HL-60/S4 treated with phorbol 12-myristate 13-acetate at 8.2 ng/mL for 4 days and 3 days (cell line): ENCODE data around the gene PRKCD.

ENCODE experiments used
- in situ Hi-C: fragments of 300-500 bp; cut with MboI; formaldehyde crosslinking; loops from 2 replicates; pipeline ENCODE4 v1.15.0; 2022; ENCODE audit warnings: low sequenced_read_pairs

The PRKCD gene

DNA sequence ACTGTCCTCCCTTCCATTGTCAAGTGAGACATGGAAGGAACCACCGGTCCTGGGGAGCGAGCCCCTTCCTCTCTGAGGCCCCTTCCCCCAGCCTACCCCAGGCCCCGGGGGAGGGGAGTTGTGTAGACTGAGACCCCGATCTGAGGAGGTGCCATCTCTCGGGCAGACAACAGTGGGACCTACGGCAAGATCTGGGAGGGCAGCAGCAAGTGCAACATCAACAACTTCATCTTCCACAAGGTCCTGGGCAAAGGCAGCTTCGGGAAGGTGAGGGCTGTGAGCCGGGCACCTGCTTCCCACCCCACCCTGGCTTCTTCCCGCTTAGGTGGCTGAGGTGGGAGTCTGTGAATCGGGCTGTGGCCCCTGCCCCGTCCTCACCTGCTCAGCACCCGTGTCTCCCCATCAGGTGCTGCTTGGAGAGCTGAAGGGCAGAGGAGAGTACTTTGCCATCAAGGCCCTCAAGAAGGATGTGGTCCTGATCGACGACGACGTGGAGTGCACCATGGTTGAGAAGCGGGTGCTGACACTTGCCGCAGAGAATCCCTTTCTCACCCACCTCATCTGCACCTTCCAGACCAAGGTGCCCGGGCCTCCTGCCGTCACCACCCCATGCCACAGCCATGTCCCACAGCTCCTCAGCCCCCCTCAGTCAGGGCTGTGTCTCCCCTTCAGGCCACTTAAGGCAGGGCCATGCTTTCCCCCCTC is 24.9 kb downstream of the PRKCD start:
- in situ Hi-C loops, result no loop called here

DNA sequence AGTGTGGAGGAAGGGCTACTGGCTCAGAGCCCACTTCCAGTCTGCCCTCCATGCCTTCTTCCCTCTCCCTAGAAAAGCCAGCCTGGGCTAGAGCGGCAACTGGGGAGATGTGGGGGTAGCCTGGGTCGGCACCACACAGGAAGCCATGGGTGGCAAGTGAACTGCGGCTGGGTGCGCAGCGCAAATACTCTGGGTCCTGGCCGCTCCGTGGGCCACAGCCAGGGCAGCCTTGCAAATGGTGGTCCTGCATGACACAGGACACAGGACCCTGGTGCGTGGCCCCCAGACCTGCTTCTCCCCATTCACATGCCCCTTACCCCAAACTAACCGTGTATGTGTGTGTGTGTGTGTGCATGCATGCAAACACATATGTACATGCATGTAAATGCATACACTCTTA is 25.7 kb downstream of the PRKCD start:
- in situ Hi-C loops, result no loop called here

- in situ Hi-C loops, result no loop called here
Observed at GRCh38 chr3:53187430-53187829, 26.4 kb downstream of the PRKCD start.

DNA sequence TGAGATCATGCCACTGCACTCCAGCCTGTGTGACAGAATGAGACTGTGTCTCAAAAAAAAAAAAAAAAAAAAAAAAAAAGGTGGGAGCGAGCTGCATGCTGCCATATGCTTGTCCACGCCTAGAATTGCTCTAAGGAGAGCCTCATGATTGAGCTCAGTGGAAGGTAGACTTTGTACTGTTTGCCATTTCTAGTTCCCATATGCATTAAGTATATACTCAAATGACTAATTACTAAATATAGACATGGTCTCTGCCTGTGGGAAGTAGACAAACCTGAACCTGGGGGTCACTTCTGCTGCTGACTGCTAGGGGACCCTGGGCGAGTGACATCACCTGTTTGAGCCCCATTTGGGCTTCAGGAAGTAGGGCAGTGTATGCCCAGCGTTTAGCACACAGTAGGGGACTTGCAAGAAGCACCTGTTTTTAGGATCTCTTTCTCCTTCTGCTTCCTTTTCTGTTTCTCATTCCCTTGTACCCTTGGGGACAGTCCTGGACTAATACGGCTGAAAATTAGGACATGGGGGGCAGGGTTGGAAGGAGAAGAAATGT is 27.2 kb downstream of the PRKCD start:
- in situ Hi-C loops, result no loop called here

DNA sequence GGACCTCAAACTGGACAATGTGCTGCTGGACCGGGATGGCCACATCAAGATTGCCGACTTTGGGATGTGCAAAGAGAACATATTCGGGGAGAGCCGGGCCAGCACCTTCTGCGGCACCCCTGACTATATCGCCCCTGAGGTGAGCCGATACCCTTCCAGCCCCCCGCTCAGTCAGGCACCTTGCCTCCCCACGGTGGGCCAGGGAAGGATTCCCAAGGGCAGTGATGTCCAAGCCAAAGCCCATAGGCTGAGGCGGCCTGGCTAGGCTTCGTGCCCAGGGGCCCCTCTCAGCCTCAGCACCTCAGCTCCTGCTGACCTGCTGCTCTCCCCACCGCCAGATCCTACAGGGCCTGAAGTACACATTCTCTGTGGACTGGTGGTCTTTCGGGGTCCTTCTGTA is 27.7 kb downstream of the PRKCD start:
- in situ Hi-C loops, result no loop called here

- in situ Hi-C loops, result no loop called here
Observed at GRCh38 chr3:53189276-53189675, 28.3 kb downstream of the PRKCD start.

- in situ Hi-C loops, result no loop called here
Observed at GRCh38 chr3:53190659-53191058, 29.6 kb downstream of the PRKCD start.

GRCh38 chr3:53191836-53192480 is 30.9 kb downstream of the PRKCD start:
- in situ Hi-C loops, result no loop called here

DNA sequence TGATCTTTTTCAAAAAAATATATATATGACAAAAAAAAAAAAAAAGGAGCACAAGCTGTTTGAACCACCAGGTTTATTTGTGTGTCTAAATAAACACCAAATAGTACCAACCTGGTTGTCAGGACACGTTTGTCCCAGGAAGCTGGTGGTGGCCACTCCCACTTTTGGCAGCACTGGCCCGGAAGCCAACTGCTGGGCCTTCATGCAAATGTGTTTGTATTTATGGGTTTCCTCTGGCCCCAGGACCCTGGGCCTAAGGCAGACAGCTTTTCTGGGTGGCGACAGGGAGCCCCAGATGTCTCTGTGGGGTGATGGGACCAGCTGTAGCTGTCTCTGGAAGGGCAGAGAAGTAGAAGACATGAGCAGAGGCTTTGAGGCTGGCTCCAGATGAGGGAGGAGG is 31.6 kb downstream of the PRKCD start:
- in situ Hi-C loops, result no loop called here

DNA sequence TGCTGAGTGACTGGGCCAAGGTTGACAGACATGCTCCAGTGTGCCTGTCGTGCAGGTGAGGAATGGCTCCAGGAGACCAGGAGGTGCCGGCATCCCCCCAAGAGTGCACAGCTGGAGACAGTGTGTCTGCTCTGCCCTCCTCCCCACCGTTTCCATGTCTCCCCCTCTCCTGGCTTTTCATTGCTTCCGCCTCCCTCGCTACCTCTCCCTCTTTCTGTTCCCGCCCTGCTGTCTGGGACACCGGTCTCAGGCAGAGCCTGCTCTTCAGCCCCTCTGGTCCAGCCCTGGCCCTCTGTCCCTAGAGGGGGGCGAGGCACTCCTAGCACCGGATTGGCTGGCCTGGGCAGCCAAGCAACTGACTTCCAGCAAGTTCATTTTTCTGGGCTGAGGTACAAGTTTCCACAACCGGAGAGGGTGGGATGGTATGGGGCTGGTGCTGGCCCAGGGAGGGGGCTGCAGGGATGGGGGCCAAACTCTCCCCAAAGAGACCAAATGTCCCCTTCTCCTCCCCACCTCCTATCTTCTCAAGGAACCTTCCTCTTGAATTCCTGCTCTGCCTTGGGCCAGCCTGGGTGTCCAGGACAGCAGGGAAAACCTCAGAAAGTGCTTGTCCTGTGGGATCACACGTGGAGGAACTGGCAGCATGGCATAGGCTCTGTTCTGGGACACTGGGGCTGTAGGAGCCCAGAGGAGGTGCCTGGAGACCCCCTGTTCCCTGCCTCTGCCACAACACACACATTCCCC is 32.6 kb downstream of the PRKCD start:
- in situ Hi-C loops, result no loop called here

DNA sequence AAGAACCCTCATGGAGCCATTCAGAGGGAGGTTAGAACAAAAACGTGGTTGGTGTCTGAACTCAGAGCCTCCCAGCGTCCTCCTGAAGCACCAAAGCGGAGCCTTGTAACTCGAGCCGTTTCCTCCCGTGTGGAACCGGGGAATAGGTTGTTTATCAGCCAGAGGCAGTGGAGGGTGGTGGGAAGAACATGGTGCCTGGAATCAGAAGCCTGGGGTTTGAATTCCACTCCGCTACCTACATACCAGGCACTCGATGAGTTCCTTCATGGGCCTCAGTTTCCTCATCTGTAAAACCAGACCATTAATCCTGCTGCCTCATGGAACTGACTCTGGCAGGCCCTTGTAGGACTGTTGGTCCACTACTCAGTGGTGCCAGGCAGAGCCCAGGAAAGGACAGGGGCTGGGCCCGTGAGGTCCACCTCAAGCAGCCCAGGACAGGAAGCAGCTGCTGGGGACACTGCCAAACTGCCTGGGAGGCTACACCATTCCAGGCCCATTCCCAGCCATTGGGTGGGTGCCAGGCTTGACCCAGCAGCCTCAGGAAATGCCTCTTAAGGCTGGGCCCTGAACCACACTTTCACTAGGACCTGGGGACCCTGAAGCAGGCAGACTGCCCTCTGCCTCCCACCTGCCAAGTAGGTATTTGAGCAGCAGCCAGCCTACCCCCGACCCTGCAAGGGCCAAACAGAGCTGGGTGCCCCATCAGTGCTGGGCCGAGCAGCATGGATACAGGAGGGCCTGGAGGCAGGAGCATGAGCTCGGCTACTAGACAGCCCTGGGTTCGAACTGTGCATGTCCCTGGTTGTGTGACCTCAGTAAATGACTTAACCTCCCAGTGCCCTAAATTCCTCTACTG is 33.4 kb downstream of the PRKCD start:
- in situ Hi-C loops, result no loop called here

- in situ Hi-C loops, result no loop called here
Observed at GRCh38 chr3:53195066-53195450, 34.0 kb downstream of the PRKCD start.

GRCh38 chr3:53195602-53196574 is 34.9 kb downstream of the PRKCD start:
- in situ Hi-C loops, result no loop called here

GRCh38 chr3:53196575-53197407 is 35.8 kb downstream of the PRKCD start:
- in situ Hi-C loops, result no loop called here

GRCh38 chr3:53198256-53198977 is 37.4 kb downstream of the PRKCD start:
- in situ Hi-C loops, result no loop called here

DNA sequence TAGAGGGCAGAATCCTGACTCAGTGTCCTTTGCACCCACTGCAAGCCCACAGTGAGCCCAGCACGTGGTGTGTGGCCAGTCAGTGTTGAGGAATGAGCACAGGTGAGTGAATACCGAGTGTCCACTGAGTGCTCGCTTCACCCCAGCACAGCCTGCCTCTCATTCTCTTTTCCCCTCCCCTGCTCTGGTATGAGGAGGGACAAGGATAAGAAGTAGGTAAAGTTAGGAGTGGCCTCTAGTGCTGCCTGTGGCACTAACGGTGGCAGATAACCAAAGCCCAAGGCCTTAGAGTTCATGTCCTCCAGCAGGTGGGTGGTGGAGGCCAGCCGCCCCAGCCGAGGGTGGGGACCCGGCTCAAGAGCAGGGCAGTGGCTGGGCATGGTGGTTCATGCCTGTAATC is 38.0 kb downstream of the PRKCD start:
- in situ Hi-C loops, result no loop called here

DNA sequence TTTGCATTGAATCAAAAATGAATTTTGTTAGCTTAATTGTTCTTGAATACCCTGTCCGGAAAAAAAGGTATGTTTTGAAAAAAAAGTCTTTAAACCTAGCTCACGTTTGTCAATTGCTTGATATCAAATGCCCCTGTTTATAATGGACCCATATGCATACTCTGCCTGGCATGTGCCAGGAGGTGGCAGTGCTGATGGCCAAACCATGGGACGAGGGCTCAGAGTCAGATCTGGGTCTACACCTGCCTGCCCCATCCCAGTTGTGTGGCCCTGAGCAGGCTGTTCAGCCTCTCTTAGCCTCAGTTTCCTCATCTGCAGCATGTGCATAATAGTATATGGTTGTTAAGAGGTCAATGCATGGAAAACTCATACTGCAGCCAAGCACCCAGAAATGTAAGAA is 38.8 kb downstream of the PRKCD start:
- in situ Hi-C loops, result no loop called here
